K562 (cell line): ENCODE results near the gene EMILIN1. TPM values are rescaled to one million over a fixed set of nuclear protein-coding genes. Genes with fewer than 3 reads are reported as not detected.

Experiments
- ADNP ChIP-seq: fragments of 200-800 bp; sonication (Bioruptor generic); IDR thresholded peaks from 2 replicates; pipeline ENCODE4 v1.6.1; 2016; ENCODE audit warnings: missing genetic modification characterization, missing compliant biosample characterization
- ELF1 ChIP-seq: fragments of 200-800 bp; sonication (Bioruptor generic); IDR thresholded peaks from 2 replicates; pipeline ENCODE4 v1.6.1; 2016; ENCODE audit warnings: missing genetic modification characterization, missing compliant biosample characterization
- FOS ChIP-seq: IDR thresholded peaks from 3 replicates; pipeline ENCODE4 v1.6.1; 2011; ENCODE audit not compliant: insufficient read length; ENCODE audit errors: extremely low read depth
- KLF1 ChIP-seq: fragments of 450-650 bp; IDR thresholded peaks from 2 replicates; pipeline ENCODE4 v1.6.1; 2016; ENCODE audit warnings: missing genetic modification characterization, missing compliant biosample characterization
- MEF2A ChIP-seq: IDR thresholded peaks from 2 replicates; pipeline ENCODE4 v1.6.1; 2011; ENCODE audit warnings: low read depth, mild to moderate bottlenecking, low read length, moderate library complexity; ENCODE audit not compliant: control insufficient read depth
- NBN ChIP-seq: fragments of 450-650 bp; IDR thresholded peaks from 2 replicates; pipeline ENCODE4 v1.6.1; 2016; ENCODE audit warnings: low read depth, mild to moderate bottlenecking
- NCOR1 ChIP-seq: fragments of 450-650 bp; IDR thresholded peaks from 2 replicates; pipeline ENCODE4 v1.6.1; 2016; ENCODE audit warnings: mild to moderate bottlenecking, moderate library complexity
- POLR2G ChIP-seq: fragments of 200-400 bp; formaldehyde crosslinking; IDR thresholded peaks from 2 replicates; pipeline ENCODE4 v1.6.1; 2017; ENCODE audit warnings: low read depth, mild to moderate bottlenecking, antibody characterized with exemption, low read length, moderate library complexity
- RBFOX2 ChIP-seq: fragments of 200-400 bp; formaldehyde crosslinking; IDR thresholded peaks from 2 replicates; pipeline ENCODE4 v1.6.1; 2017; ENCODE audit warnings: low read depth, mild to moderate bottlenecking, low read length, moderate library complexity
- SIX5 ChIP-seq, 2 experiments: IDR thresholded peaks; 2 replicates each; pipeline ENCODE4 v1.6.1; 2011; ENCODE audit warnings: low read length in 2 of 2, borderline replicate concordance in 1 of 2, low read depth in 1 of 2, mild to moderate bottlenecking in 1 of 2, moderate library complexity in 1 of 2; ENCODE audit not compliant: insufficient read depth in 1 of 2
- YY1 ChIP-seq, 3 experiments: IDR thresholded peaks; 2 replicates each; pipeline ENCODE4 v1.6.1; 2011; ENCODE audit warnings: low read length in 2 of 3, mild to moderate bottlenecking in 2 of 3, moderate library complexity in 2 of 3, borderline replicate concordance in 1 of 3, control low read depth in 1 of 3, low read depth in 1 of 3; ENCODE audit not compliant: insufficient read depth in 3 of 3, insufficient replicate concordance in 2 of 3, control insufficient read depth in 1 of 3, insufficient read length in 1 of 3; ENCODE audit errors: extremely low read depth in 1 of 3
- polyA plus RNA-seq, 8 experiments: library from polyadenylated mRNA; depleted of rRNA in 4 of 8; stranded (reverse) in 5 of 8; unstranded in 3 of 8; fragments of >200 nt; fragmentation: Nextera tagmentation in 2 of 8; fragmentation: Illumina TruSeq in 1 of 8; extraction: Ambion mirVana in 2 of 8; extraction: Trizol in 1 of 8; gene quantifications; 2 replicates each; pipeline versions ENCODE4 v1.2.1 to v1.2.3, GENCODE V29; 2011 to 2014; ENCODE audit warnings: inconsistent platforms in 1 of 8, missing spikeins in 1 of 8
- total RNA-seq, 7 experiments: library from RNA; depleted of rRNA in 6 of 7; stranded (reverse); fragments of >200 nt in 6 of 7; fragmentation: Illumina TruSeq in 2 of 7; extraction: Trizol in 2 of 7; gene quantifications; 2 replicates each; pipeline versions ENCODE4 v1.2.1 to v1.2.3, GENCODE V29; 2011 to 2021; ENCODE audit warnings: low replicate concordance in 1 of 7
- TF ChIP-seq, protein P1 (sequence below), 2 experiments: fragments of 450-650 bp in 1 of 2; sonication (generic) in 1 of 2; formaldehyde crosslinking in 1 of 2; IDR thresholded peaks; 2 replicates each; pipeline versions ENCODE4 v1.7.1 to v1.9.0; 2016 to 2022; ENCODE audit warnings: inconsistent platforms in 1 of 2, mild to moderate bottlenecking in 1 of 2, missing genetic modification reagents in 1 of 2
- TF ChIP-seq, protein P2 (sequence below): sonication (generic); formaldehyde crosslinking; IDR thresholded peaks from 2 replicates; pipeline ENCODE4 v1.8.0; 2023; ENCODE audit warnings: mild to moderate bottlenecking, missing genetic modification reagents
- TF ChIP-seq, protein P3 (sequence below): fragments of 450-650 bp; formaldehyde crosslinking; conservative IDR thresholded peaks from 2 replicates; pipeline ENCODE4 v1.4.0; 2022; ENCODE audit warnings: mild to moderate bottlenecking, missing genetic modification characterization

Gene EMILIN1
- total and polyA plus RNA-seq, 9 of the 15 experiments (the other 6 are each of a cell fraction or from before 2014, with no cell fraction given) = 0.04 to 2.7 (median 0.54) TPM; not detected in 2

DNA sequence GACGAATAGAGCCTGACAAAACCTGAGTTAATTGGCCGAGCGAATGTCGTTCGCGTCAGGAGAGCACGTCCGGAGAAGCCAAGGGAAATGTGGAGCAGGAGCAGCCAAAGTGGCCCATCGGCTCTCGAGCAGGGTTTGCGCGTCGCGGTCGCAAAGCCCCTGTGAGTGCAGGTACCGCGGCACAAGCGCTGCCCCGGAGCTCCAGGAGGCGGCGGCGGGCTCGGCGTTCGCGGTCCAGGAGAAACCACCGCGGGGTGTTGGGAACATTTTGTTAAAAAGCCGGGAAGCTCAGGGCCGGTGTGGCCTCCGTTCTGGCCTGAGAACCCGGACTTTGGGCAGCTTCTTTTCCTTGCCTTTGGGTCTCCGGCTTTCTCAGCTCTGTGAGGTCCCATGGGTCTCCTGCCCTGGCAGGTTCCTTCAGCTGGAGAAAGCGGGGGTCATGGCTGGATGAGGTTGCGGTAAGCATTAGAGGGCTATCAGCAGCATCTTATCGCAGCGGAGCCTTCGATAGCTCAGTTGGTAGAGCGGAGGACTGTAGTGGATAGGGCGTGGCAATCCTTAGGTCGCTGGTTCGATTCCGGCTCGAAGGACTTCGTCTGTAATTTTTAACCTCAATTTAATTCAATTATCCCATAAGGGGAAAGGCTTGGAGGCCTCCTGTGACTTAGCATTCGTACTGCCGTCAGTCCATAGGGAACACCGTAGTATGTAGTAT lies 28.0 kb upstream of the EMILIN1 start (continued):
- TF ChIP-seq, protein P1, sequence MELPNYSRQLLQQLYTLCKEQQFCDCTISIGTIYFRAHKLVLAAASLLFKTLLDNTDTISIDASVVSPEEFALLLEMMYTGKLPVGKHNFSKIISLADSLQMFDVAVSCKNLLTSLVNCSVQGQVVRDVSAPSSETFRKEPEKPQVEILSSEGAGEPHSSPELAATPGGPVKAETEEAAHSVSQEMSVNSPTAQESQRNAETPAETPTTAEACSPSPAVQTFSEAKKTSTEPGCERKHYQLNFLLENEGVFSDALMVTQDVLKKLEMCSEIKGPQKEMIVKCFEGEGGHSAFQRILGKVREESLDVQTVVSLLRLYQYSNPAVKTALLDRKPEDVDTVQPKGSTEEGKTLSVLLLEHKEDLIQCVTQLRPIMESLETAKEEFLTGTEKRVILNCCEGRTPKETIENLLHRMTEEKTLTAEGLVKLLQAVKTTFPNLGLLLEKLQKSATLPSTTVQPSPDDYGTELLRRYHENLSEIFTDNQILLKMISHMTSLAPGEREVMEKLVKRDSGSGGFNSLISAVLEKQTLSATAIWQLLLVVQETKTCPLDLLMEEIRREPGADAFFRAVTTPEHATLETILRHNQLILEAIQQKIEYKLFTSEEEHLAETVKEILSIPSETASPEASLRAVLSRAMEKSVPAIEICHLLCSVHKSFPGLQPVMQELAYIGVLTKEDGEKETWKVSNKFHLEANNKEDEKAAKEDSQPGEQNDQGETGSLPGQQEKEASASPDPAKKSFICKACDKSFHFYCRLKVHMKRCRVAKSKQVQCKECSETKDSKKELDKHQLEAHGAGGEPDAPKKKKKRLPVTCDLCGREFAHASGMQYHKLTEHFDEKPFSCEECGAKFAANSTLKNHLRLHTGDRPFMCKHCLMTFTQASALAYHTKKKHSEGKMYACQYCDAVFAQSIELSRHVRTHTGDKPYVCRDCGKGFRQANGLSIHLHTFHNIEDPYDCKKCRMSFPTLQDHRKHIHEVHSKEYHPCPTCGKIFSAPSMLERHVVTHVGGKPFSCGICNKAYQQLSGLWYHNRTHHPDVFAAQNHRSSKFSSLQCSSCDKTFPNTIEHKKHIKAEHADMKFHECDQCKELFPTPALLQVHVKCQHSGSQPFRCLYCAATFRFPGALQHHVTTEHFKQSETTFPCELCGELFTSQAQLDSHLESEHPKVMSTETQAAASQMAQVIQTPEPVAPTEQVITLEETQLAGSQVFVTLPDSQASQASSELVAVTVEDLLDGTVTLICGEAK (IDR thresholded peaks at IDR 0.05) = peak; percentile 86
- TF ChIP-seq, protein P1 (CRISPR knock-in tag; IDR thresholded peaks at IDR 0.05) = no peak
- peak; percentile 99 for TF ChIP-seq KLF1
- TF ChIP-seq NCOR1 = peak; percentile 40; the same call in 1 of the 2 replicates
- peak; percentile 55 for TF ChIP-seq RBFOX2
- peak; percentile 85 for TF ChIP-seq ADNP (tag)
- 0 out of 2 replicates have a peak, but pooled peaks have one; percentile 24 for TF ChIP-seq MEF2A
- TF ChIP-seq, protein P2, sequence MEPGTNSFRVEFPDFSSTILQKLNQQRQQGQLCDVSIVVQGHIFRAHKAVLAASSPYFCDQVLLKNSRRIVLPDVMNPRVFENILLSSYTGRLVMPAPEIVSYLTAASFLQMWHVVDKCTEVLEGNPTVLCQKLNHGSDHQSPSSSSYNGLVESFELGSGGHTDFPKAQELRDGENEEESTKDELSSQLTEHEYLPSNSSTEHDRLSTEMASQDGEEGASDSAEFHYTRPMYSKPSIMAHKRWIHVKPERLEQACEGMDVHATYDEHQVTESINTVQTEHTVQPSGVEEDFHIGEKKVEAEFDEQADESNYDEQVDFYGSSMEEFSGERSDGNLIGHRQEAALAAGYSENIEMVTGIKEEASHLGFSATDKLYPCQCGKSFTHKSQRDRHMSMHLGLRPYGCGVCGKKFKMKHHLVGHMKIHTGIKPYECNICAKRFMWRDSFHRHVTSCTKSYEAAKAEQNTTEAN = no peak
- TF ChIP-seq YY1 (IDR thresholded peaks at IDR 0.05; ENCODE audit: borderline replicate concordance in 1 of 3, control insufficient read depth in 1 of 3, extremely low read depth in 1 of 3, insufficient read depth in 3 of 3, insufficient read length in 1 of 3, insufficient replicate concordance in 2 of 3, low read depth in 1 of 3, low read length in 2 of 3) = peak in 2 of 3 experiments; percentile 15 to 25
- peak; percentile 16 for TF ChIP-seq FOS
- TF ChIP-seq SIX5 (IDR thresholded peaks at IDR 0.05; ENCODE audit: borderline replicate concordance in 1 of 2, insufficient read depth in 1 of 2, low read depth in 1 of 2, low read length in 2 of 2) = no peak
- no peak for TF ChIP-seq ELF1
- TF ChIP-seq POLR2G = peak; percentile 78
- TF ChIP-seq, protein P3, sequence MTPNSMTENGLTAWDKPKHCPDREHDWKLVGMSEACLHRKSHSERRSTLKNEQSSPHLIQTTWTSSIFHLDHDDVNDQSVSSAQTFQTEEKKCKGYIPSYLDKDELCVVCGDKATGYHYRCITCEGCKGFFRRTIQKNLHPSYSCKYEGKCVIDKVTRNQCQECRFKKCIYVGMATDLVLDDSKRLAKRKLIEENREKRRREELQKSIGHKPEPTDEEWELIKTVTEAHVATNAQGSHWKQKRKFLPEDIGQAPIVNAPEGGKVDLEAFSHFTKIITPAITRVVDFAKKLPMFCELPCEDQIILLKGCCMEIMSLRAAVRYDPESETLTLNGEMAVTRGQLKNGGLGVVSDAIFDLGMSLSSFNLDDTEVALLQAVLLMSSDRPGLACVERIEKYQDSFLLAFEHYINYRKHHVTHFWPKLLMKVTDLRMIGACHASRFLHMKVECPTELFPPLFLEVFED (CRISPR knock-in tag) = peak; percentile 37; the same call in 1 of the 2 replicates
- no peak for TF ChIP-seq NBN
